Vagina (tissue), 2 donors: ENCODE measurements around the gene LCN2.

ENCODE experiments used
- CTCF ChIP-seq, 3 experiments: fragments of 450-650 bp in 2 of 3; fragments of 200-600 bp in 1 of 3; sonication (generic) in 1 of 3; IDR thresholded peaks; one replicate each; pipeline ENCODE4 v1.5.1; 2017 to 2019; ENCODE audit warnings: antibody characterized with exemption in 3 of 3, mild to moderate bottlenecking in 2 of 3, moderate library complexity in 2 of 3
- POLR2A ChIP-seq, 2 donors: fragments of 450-650 bp; IDR thresholded peaks; one replicate each; pipeline ENCODE4 v1.6.1; 2017; ENCODE audit warnings: antibody characterized with exemption in 2 of 2, mild to moderate bottlenecking in 2 of 2, moderate library complexity in 2 of 2

- TF ChIP-seq CTCF (IDR thresholded peaks at IDR 0.05) (no peak), POLR2A (IDR thresholded peaks at IDR 0.05) (no peak)
These were observed 53.4 kb downstream of the LCN2 start for GRCh38 chr9:128202648-128203023.
